ENCODE data around the gene TMEM184A. TPM values are rescaled to one million over a fixed set of nuclear protein-coding genes. Genes with fewer than 3 reads are reported as not detected.

TMEM184A gene
- total RNA-seq, 1 donor from 2014 or later, result 9.0 TPM

GRCh38 chr7:1535100-1535458, 20.9 kb downstream of the TMEM184A start:
- no peak overlapping the region for H3K4me3 ChIP-seq (ENCODE audit: low read depth, low read length)
- TF ChIP-seq CTCF (IDR thresholded peaks at IDR 0.05; ENCODE audit: insufficient read depth, low read length, severe bottlenecking), result no peak
- no peaks in the 10 kb centered on the region for H3K27me3 ChIP-seq (ENCODE audit: control insufficient read depth, insufficient read depth, low read length)
- DNase-seq (ENCODE audit: low read depth) (no peak), FAIRE-seq (no peak)
- H3K36me3 ChIP-seq (ENCODE audit: control insufficient read depth, insufficient read depth, low read length), result peaks cover 22% of the 10 kb centered on the region

GRCh38 chr7:1534330-1535099, 21.5 kb downstream of the TMEM184A start:
- no peak for TF ChIP-seq CTCF (IDR thresholded peaks at IDR 0.05; ENCODE audit: insufficient read depth, low read length, severe bottlenecking)
- no peak overlapping the region for H3K4me3 ChIP-seq (ENCODE audit: low read depth, low read length)
- H3K36me3 ChIP-seq (ENCODE audit: control insufficient read depth, insufficient read depth, low read length), result peaks cover 18% of the 10 kb centered on the region
- no peak for DNase-seq (ENCODE audit: low read depth)
- no peak for FAIRE-seq
- no peaks in the 10 kb centered on the region for H3K27me3 ChIP-seq (ENCODE audit: control insufficient read depth, insufficient read depth, low read length)

- TF ChIP-seq CTCF (IDR thresholded peaks at IDR 0.05; ENCODE audit: insufficient read depth, low read length, severe bottlenecking), result no peak
- Histone ChIP-seq H3K27me3 (ENCODE audit: control insufficient read depth, insufficient read depth, low read length) (no peaks in the 10 kb centered on the region), H3K36me3 (ENCODE audit: control insufficient read depth, insufficient read depth, low read length) (peaks cover 11% of the 10 kb centered on the region), H3K4me3 (ENCODE audit: low read depth, low read length) (peak overlapping the region; percentile 35)
- DNase-seq (ENCODE audit: low read depth) (peak; percentile 89), FAIRE-seq (peak; percentile 70)
These were observed 22.3 kb downstream of the TMEM184A start for GRCh38 chr7:1533547-1534329.

GRCh38 chr7:1533255-1533546, 22.8 kb downstream of the TMEM184A start:
- TF ChIP-seq CTCF (IDR thresholded peaks at IDR 0.05; ENCODE audit: insufficient read depth, low read length, severe bottlenecking), result no peak
- no peaks in the 10 kb centered on the region for H3K27me3 ChIP-seq (ENCODE audit: control insufficient read depth, insufficient read depth, low read length)
- DNase-seq (ENCODE audit: low read depth) (no peak), FAIRE-seq (no peak)
- H3K36me3 ChIP-seq (ENCODE audit: control insufficient read depth, insufficient read depth, low read length), result peaks cover 8% of the 10 kb centered on the region
- H3K4me3 ChIP-seq (ENCODE audit: low read depth, low read length), result peak overlapping the region; percentile 35

GRCh38 chr7:1532456-1533254, 23.4 kb downstream of the TMEM184A start:
- Histone ChIP-seq H3K36me3 (ENCODE audit: control insufficient read depth, insufficient read depth, low read length) (peaks cover 8% of the 10 kb centered on the region), H3K27me3 (ENCODE audit: control insufficient read depth, insufficient read depth, low read length) (no peaks in the 10 kb centered on the region), H3K4me3 (ENCODE audit: low read depth, low read length) (peak overlapping the region; percentile 86)
- no peak for TF ChIP-seq CTCF (IDR thresholded peaks at IDR 0.05; ENCODE audit: insufficient read depth, low read length, severe bottlenecking)
- peak; percentile 97 for DNase-seq (ENCODE audit: low read depth)
- peak; percentile 85 for FAIRE-seq

Data from bronchial epithelial cell (primary cell).